Esophagus squamous epithelium (tissue), 4 donors: ENCODE data around the gene SREBF2.

Source experiments
- POLR2A ChIP-seq, 4 donors: fragments of 450-650 bp; IDR thresholded peaks; one replicate each; pipeline ENCODE4 v1.6.1; 2017; ENCODE audit warnings: antibody characterized with exemption in 4 of 4, mild to moderate bottlenecking in 4 of 4, moderate library complexity in 3 of 4
- TF ChIP-seq, protein P1 (sequence below), 6 experiments: fragments of 450-650 bp in 4 of 6; fragments of 200-600 bp in 2 of 6; sonication (generic) in 2 of 6; IDR thresholded peaks; one replicate each; pipeline ENCODE4 v1.5.1; 2016 to 2019; ENCODE audit warnings: antibody characterized with exemption in 6 of 6, mild to moderate bottlenecking in 4 of 6, moderate library complexity in 4 of 6

- TF ChIP-seq, protein P1, sequence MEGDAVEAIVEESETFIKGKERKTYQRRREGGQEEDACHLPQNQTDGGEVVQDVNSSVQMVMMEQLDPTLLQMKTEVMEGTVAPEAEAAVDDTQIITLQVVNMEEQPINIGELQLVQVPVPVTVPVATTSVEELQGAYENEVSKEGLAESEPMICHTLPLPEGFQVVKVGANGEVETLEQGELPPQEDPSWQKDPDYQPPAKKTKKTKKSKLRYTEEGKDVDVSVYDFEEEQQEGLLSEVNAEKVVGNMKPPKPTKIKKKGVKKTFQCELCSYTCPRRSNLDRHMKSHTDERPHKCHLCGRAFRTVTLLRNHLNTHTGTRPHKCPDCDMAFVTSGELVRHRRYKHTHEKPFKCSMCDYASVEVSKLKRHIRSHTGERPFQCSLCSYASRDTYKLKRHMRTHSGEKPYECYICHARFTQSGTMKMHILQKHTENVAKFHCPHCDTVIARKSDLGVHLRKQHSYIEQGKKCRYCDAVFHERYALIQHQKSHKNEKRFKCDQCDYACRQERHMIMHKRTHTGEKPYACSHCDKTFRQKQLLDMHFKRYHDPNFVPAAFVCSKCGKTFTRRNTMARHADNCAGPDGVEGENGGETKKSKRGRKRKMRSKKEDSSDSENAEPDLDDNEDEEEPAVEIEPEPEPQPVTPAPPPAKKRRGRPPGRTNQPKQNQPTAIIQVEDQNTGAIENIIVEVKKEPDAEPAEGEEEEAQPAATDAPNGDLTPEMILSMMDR (IDR thresholded peaks at IDR 0.05) = no peak
- no peak for TF ChIP-seq POLR2A (IDR thresholded peaks at IDR 0.05)
Measured at GRCh38 chr22:41831828-41832552, 915 bp upstream of the SREBF2 start.
